DMS53 (cell line): ENCODE measurements around the gene ADAM8.
"Not testable (repeated sequence)": the region's sequence is repeated elsewhere in the genome, so short reads cannot be mapped to it uniquely, and the experiment has no call there.

Source experiments
- DNase-seq: peaks from one replicate; lab custom pipeline; 2025; lab: John Stamatoyannopoulos, UW

Gene ADAM8

GRCh38 chr10:133276435-133277201 lies at the start of gene ADAM8:
TSS of gene ADAM8 (minus strand) at chr10:133276868. CDS start at chr10:133276817, 51 bp downstream.
- peak; percentile 63 for DNase-seq

- no peak for DNase-seq
Measured at GRCh38 chr10:133326223-133326551, 49.5 kb upstream of the ADAM8 start.

GRCh38 chr10:133325440-133326222 lies 49.0 kb upstream of the ADAM8 start:
- DNase-seq: peak; percentile 67

- peak; percentile 59 for DNase-seq
Measured at GRCh38 chr10:133324857-133325260, 48.2 kb upstream of the ADAM8 start.

- DNase-seq: peak; percentile 90
Measured at GRCh38 chr10:133324198-133324792, 47.6 kb upstream of the ADAM8 start.

GRCh38 chr10:133322064-133322709 lies 45.5 kb upstream of the ADAM8 start:
- DNase-seq: not testable (repeated sequence)

- peak; percentile 37 for DNase-seq
Measured at GRCh38 chr10:133320852-133321422, 44.3 kb upstream of the ADAM8 start.

- DNase-seq: peak; percentile 92
Measured at GRCh38 chr10:133318494-133319127, 41.9 kb upstream of the ADAM8 start.

GRCh38 chr10:133316732-133317131 lies 40.1 kb upstream of the ADAM8 start:
- no peak for DNase-seq

- DNase-seq: no peak
Measured at GRCh38 chr10:133316266-133316665, 39.6 kb upstream of the ADAM8 start.

GRCh38 chr10:133315847-133316246 lies 39.2 kb upstream of the ADAM8 start:
- DNase-seq: no peak

- DNase-seq: no peak
Measured at GRCh38 chr10:133314911-133315310, 38.2 kb upstream of the ADAM8 start.

- DNase-seq: no peak
Measured at GRCh38 chr10:133313192-133313591, 36.5 kb upstream of the ADAM8 start.

- DNase-seq: no peak
Measured at GRCh38 chr10:133312769-133313145, 36.1 kb upstream of the ADAM8 start.

GRCh38 chr10:133312016-133312768 lies 35.5 kb upstream of the ADAM8 start:
- DNase-seq: no peak

GRCh38 chr10:133311570-133311969 lies 34.9 kb upstream of the ADAM8 start:
- DNase-seq: no peak

GRCh38 chr10:133310789-133311188 lies 34.1 kb upstream of the ADAM8 start:
- no peak for DNase-seq

- DNase-seq: peak; percentile 62
Measured at GRCh38 chr10:133310399-133310755, 33.7 kb upstream of the ADAM8 start.

GRCh38 chr10:133309720-133310398 lies 33.2 kb upstream of the ADAM8 start:
- DNase-seq: peak; percentile 97

- DNase-seq: peak; percentile 96
Measured at GRCh38 chr10:133309100-133309719, 32.5 kb upstream of the ADAM8 start.
